Activated CD8-positive, alpha-beta T cell treated with anti-CD3 and anti-CD28 coated beads, Interleukin-2, amount 10 ng/mL, durations not matched to agents 7 days and 5 days (primary cell): ENCODE measurements around the gene MAST4. TPM values are rescaled to one million over a fixed set of nuclear protein-coding genes. Genes with fewer than 3 reads are reported as not detected.
"Not testable (repeated sequence)": the region's sequence is repeated elsewhere in the genome, so short reads cannot be mapped to it uniquely, and the experiment has no call there.

Source experiments
- ATAC-seq: fragments of 150-1000 bp; cut with Tn5 transposase; one replicate; pipeline ENCODE4 v1.10.0; 2021; ENCODE audit warnings: moderate library complexity
- CTCF ChIA-PET: fragments of 350-600 bp; sonication (Branson Sonifier 250); formaldehyde crosslinking; loops from one replicate; lab custom pipeline; 2021; ENCODE audit warnings: antibody characterized with exemption; lab: Charles Lee
- POLR2A ChIA-PET: fragments of 350-600 bp; sonication (Branson Sonifier 250); formaldehyde crosslinking; loops from one replicate; lab custom pipeline; 2021; ENCODE audit warnings: antibody characterized with exemption; lab: Charles Lee
- DNase-seq: peaks from one replicate; pipeline ENCODE4 v3.0.0-alpha.2; 2020
- H3K27ac Mint-ChIP-seq: one replicate; pipeline ENCODE4 v1.8.0; 2021; ENCODE audit warnings: mild to moderate bottlenecking, mixed read lengths
- H3K27me3 Mint-ChIP-seq: one replicate; pipeline ENCODE4 v1.8.0; 2021; ENCODE audit warnings: low read depth, mixed read lengths
- H3K36me3 Mint-ChIP-seq: one replicate; pipeline ENCODE4 v1.8.0; 2021; ENCODE audit warnings: low read depth, mixed read lengths
- H3K4me1 Mint-ChIP-seq: one replicate; pipeline ENCODE4 v1.8.0; 2021; ENCODE audit warnings: low read depth, mixed read lengths
- H3K4me3 Mint-ChIP-seq: one replicate; pipeline ENCODE4 v1.8.0; 2021; ENCODE audit warnings: mild to moderate bottlenecking, mixed read lengths
- H3K9me3 Mint-ChIP-seq: one replicate; pipeline ENCODE4 v1.8.0; 2022; ENCODE audit warnings: mixed read lengths; ENCODE audit not compliant: insufficient read depth
- total RNA-seq, 2 experiments: library from RNA; stranded (reverse); gene quantifications; one replicate each; pipeline ENCODE4 v1.2.3, GENCODE V29; 2021

The MAST4 gene
- total RNA-seq, 2 experiments from 2014 or later = 5.5 to 7.1 TPM

DNA sequence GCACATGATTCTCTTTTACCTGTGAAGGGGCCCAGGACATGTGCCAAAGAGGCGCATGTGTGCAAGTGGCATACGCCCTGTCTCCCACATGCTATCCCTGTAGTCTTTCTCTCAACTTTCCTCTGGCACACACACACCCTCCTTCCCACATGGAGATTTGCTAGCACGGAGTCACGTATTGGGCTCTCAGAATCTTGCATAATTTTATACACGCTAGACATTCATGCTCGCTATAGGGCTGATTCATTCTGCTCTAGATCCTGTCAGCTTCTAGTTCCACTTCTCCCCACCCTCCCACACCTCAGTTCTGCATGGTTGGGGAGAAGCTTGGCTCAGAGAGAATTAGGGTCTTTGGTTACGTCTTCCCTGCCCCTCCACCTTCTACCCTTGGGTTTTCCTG, 527.6 kb downstream of the MAST4 start:
- Mint-ChIP-seq H3K9me3 (no peaks in the 10 kb centered on the region), H3K27ac (no peak overlapping the region), H3K27me3 (no peaks in the 10 kb centered on the region), H3K36me3 (peaks cover 3% of the 10 kb centered on the region), H3K4me1 (no peaks in the 10 kb centered on the region), H3K4me3 (no peak overlapping the region)
- POLR2A ChIA-PET = no interaction called here
- DNase-seq = no peak
- no peak for ATAC-seq
- CTCF ChIA-PET = no interaction called here

DNA sequence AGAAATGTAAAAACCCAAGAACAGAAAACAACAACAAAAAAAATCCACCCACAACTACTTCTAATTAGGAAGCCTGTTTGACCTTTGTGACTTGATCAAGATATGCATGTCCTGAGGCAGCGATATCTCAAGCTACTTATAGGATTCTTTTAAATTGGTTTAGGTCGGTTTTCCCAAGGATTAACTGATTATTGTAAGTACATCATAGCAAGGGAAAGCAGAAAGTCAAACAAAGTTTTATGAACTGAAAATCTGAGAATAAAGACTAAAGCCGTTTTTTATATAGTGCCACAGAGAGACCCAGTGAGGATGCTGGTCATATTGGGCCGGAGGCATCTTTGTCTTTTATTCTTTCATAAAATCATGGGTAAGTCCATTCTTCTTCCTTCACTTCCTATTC, 528.4 kb downstream of the MAST4 start:
- Mint-ChIP-seq H3K27me3 (no peaks in the 10 kb centered on the region), H3K36me3 (peaks cover 3% of the 10 kb centered on the region), H3K4me1 (no peaks in the 10 kb centered on the region), H3K27ac (no peak overlapping the region), H3K4me3 (no peak overlapping the region), H3K9me3 (no peaks in the 10 kb centered on the region)
- ATAC-seq = no peak
- DNase-seq = no peak
- CTCF ChIA-PET = no interaction called here
- POLR2A ChIA-PET = interaction anchor here (0.7 kb wide), 1 partner anchor 851 kb away, joined by 5 read pairs; no protein-coding TSS in a partner anchor

GRCh38 chr5:67127347-67127895, 531.2 kb downstream of the MAST4 start:
- DNase-seq, ATAC-seq, CTCF ChIA-PET, H3K4me3 Mint-ChIP-seq, H3K4me1 Mint-ChIP-seq, H3K36me3 Mint-ChIP-seq, POLR2A ChIA-PET, H3K27ac Mint-ChIP-seq, H3K27me3 Mint-ChIP-seq, H3K9me3 Mint-ChIP-seq: not testable (repeated sequence)

- DNase-seq = no peak
- no peak for ATAC-seq
- POLR2A ChIA-PET = no interaction called here
- Mint-ChIP-seq H3K27me3 (no peaks in the 10 kb centered on the region), H3K9me3 (no peaks in the 10 kb centered on the region), H3K4me1 (no peaks in the 10 kb centered on the region), H3K4me3 (no peak overlapping the region), H3K27ac (no peak overlapping the region), H3K36me3 (peaks cover 3% of the 10 kb centered on the region)
- CTCF ChIA-PET = interaction anchor here (2.1 kb wide), 1 partner anchor 28 kb away, joined by 11 read pairs; no protein-coding TSS in a partner anchor
Measured at GRCh38 chr5:67129768-67130167, 533.6 kb downstream of the MAST4 start.

- no peak overlapping the region for H3K27ac Mint-ChIP-seq
- no peaks in the 10 kb centered on the region for H3K9me3 Mint-ChIP-seq
- H3K4me3 Mint-ChIP-seq = no peak overlapping the region
- CTCF ChIA-PET = interaction anchor here (1.3 kb wide), 1 partner anchor 24 kb away, joined by 5 read pairs; no protein-coding TSS in a partner anchor
- ATAC-seq = no peak
- no peak for DNase-seq
- POLR2A ChIA-PET = no interaction called here
- H3K4me1 Mint-ChIP-seq = no peaks in the 10 kb centered on the region
- H3K36me3 Mint-ChIP-seq = no peaks in the 10 kb centered on the region
- no peaks in the 10 kb centered on the region for H3K27me3 Mint-ChIP-seq
Measured at GRCh38 chr5:67133217-67133616, 537.0 kb downstream of the MAST4 start.

DNA sequence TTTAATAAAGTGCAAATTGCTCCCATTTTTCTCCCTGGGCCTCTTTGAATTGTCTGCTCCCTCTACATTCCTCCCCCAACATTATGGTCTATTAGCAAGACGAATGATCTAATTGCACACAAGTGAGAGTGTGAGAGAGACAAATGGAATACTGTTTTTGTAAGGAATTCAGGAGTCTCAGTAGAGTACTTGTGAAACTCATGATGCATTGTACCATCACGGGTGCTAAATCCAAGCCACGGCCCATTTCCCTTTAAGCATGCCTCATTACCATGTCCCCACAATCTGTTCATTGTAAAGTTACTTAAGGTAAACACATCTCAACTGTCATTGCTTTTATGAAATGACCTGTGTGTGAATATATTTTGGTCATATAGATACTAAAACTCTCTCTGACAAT, 537.6 kb downstream of the MAST4 start:
- H3K4me1 Mint-ChIP-seq = no peaks in the 10 kb centered on the region
- CTCF ChIA-PET = no interaction called here
- no peak overlapping the region for H3K4me3 Mint-ChIP-seq
- POLR2A ChIA-PET = no interaction called here
- no peaks in the 10 kb centered on the region for H3K27me3 Mint-ChIP-seq
- H3K9me3 Mint-ChIP-seq = no peaks in the 10 kb centered on the region
- ATAC-seq (no peak), DNase-seq (no peak)
- no peak overlapping the region for H3K27ac Mint-ChIP-seq
- H3K36me3 Mint-ChIP-seq = no peaks in the 10 kb centered on the region

GRCh38 chr5:67135381-67135984, 539.3 kb downstream of the MAST4 start:
- Mint-ChIP-seq H3K4me3 (no peak overlapping the region), H3K4me1 (no peaks in the 10 kb centered on the region), H3K27ac (no peak overlapping the region), H3K9me3 (no peaks in the 10 kb centered on the region), H3K36me3 (no peaks in the 10 kb centered on the region), H3K27me3 (no peaks in the 10 kb centered on the region)
- ATAC-seq = no peak
- ChIA-PET POLR2A (no interaction called here), CTCF (no interaction called here)
- DNase-seq = no peak

DNA sequence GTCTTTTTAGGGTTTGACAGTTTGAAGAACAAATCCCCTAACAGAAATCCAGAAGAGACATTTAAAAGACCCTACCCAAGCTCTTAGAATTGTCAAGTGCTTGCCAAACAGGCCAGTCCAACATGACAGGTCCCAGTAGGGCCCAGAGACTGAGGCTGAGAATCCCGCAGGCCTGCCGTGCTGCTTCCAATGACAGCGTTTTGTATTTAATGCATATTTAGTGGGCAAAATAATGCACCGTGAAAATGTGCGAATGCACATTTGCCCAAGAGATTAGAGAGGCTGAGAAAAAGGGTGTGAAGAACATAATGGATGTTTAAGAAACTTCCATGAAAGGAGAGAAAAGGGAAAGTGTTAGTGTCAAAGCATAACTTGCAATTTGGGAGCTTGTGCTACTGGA, 542.8 kb downstream of the MAST4 start:
- H3K27me3 Mint-ChIP-seq = no peaks in the 10 kb centered on the region
- no peaks in the 10 kb centered on the region for H3K9me3 Mint-ChIP-seq
- POLR2A ChIA-PET = no interaction called here
- no peak overlapping the region for H3K27ac Mint-ChIP-seq
- ATAC-seq (no peak), DNase-seq (no peak)
- no peaks in the 10 kb centered on the region for H3K4me1 Mint-ChIP-seq
- no peak overlapping the region for H3K4me3 Mint-ChIP-seq
- CTCF ChIA-PET = interaction anchor here (1.1 to 1.2 kb wide), 2 partner anchors 75 to 265 kb away, joined by 3 read pairs; no protein-coding TSS in a partner anchor
- H3K36me3 Mint-ChIP-seq = no peaks in the 10 kb centered on the region

GRCh38 chr5:67140413-67140812, 544.2 kb downstream of the MAST4 start:
- no peak overlapping the region for H3K27ac Mint-ChIP-seq
- ChIA-PET POLR2A (no interaction called here), CTCF (interaction anchor here (1.1 to 1.3 kb wide), 2 partner anchors 9 to 266 kb away, joined by 3 read pairs; no protein-coding TSS in a partner anchor)
- ATAC-seq (no peak), DNase-seq (no peak)
- no peaks in the 10 kb centered on the region for H3K9me3 Mint-ChIP-seq
- no peak overlapping the region for H3K4me3 Mint-ChIP-seq
- no peaks in the 10 kb centered on the region for H3K4me1 Mint-ChIP-seq
- no peaks in the 10 kb centered on the region for H3K36me3 Mint-ChIP-seq
- H3K27me3 Mint-ChIP-seq = no peaks in the 10 kb centered on the region

- ATAC-seq (no peak), DNase-seq (no peak)
- POLR2A ChIA-PET = interaction anchor here (0.6 kb wide), 1 partner anchor 666 kb away, joined by 4 read pairs; no protein-coding TSS in a partner anchor
- no peaks in the 10 kb centered on the region for H3K36me3 Mint-ChIP-seq
- no peaks in the 10 kb centered on the region for H3K4me1 Mint-ChIP-seq
- H3K4me3 Mint-ChIP-seq = no peak overlapping the region
- H3K27me3 Mint-ChIP-seq = no peaks in the 10 kb centered on the region
- H3K27ac Mint-ChIP-seq = no peak overlapping the region
- no peaks in the 10 kb centered on the region for H3K9me3 Mint-ChIP-seq
- CTCF ChIA-PET = no interaction called here
Measured at GRCh38 chr5:67141644-67142043, 545.5 kb downstream of the MAST4 start.

DNA sequence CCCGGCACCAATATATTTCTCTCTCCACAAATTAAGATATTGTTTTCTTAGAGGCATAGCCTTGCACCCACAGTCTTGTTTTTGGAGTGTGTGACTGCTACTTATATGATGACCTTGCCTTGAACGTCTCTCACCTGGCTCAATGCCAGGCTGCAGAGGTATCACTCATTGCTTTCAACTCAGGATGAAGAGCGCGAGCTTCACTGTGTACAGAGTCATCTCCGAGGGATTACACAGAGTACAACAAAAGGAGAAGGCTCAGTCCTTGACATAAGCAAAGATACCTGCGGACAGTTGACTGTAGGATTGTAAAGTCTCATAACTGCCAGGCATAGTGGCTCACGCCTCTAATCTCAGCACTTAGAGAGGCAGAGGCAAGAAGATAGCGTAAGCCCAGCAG, 546.6 kb downstream of the MAST4 start:
- DNase-seq = no peak
- ChIA-PET POLR2A (no interaction called here), CTCF (interaction anchor here (1.3 kb wide), 1 partner anchor 13 kb away, joined by 7 read pairs; no protein-coding TSS in a partner anchor)
- H3K36me3 Mint-ChIP-seq = no peaks in the 10 kb centered on the region
- no peaks in the 10 kb centered on the region for H3K9me3 Mint-ChIP-seq
- no peaks in the 10 kb centered on the region for H3K4me1 Mint-ChIP-seq
- H3K27me3 Mint-ChIP-seq = no peaks in the 10 kb centered on the region
- no peak overlapping the region for H3K4me3 Mint-ChIP-seq
- no peak for ATAC-seq
- H3K27ac Mint-ChIP-seq = no peak overlapping the region

DNA sequence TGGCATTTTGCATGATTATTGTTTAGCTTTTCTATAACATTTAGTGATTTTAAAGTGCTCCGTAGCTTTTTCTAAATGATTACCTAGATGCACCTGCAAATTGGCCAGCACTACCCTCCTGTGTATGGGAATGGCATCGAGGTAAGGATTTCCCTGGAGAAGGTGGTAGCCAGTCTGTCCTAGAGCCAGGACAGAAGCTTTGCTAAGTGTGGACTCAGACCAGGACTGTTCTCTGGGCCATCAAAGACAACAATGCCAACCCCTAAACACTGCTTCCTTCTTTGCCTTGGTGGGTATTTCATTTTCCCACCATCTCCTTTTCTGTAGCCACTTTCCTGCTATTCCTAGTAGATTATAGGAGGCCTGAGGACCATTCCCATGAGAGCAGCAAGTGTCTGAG, 547.4 kb downstream of the MAST4 start:
- Mint-ChIP-seq H3K4me1 (no peaks in the 10 kb centered on the region), H3K27me3 (no peaks in the 10 kb centered on the region), H3K36me3 (no peaks in the 10 kb centered on the region), H3K9me3 (no peaks in the 10 kb centered on the region), H3K27ac (no peak overlapping the region), H3K4me3 (no peak overlapping the region)
- no peak for DNase-seq
- POLR2A ChIA-PET = no interaction called here
- no peak for ATAC-seq
- CTCF ChIA-PET = interaction anchor here (1.3 kb wide), 1 partner anchor 13 kb away, joined by 7 read pairs; no protein-coding TSS in a partner anchor
